Activated CD4-positive, alpha-beta T cell treated with anti-CD3 and anti-CD28 coated beads, Interleukin-2, amount 50 U/mL, for 24 hours (primary cell): Measurements from ENCODE around the gene CCDC33.

ENCODE experiments used
- DNase-seq, 2 donors: peaks; one replicate each; pipeline ENCODE4 v3.0.0-alpha.2; 2020; ENCODE audit warnings: low read depth in 1 of 2, low spot score in 1 of 2

Gene CCDC33

DNA sequence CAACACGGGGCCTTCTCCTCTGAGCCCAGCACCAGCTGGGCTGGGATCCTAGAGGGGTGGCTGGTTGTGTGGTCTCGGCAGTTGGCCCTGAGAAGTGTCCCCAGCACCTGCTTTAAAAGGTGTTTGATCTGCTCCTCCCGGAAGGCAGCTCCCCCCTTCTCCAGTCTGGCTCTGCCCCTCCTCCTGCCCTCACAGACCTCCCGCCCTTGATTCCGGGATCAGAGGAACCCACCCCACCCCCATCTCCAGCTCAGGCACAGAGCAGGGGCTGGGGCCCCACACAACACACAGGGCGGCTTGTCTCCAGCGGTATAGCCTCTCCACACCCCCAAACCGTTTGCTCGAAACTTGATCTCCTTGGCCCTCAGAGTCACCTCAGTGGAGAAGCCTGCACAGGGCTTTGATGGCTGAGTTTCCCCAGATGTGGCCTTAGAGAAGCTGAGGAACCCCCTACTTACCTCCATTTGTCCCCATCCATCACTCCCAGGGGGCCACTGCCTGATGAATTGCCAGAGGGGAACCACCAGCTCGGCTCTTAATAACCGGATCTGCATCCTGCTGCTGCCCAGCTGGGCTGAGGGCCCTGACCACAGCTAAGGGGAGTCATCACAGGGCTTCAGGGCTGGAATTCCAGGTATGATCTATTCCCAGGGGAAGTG, 27.1 kb upstream of the CCDC33 start:
- no peak for DNase-seq

DNA sequence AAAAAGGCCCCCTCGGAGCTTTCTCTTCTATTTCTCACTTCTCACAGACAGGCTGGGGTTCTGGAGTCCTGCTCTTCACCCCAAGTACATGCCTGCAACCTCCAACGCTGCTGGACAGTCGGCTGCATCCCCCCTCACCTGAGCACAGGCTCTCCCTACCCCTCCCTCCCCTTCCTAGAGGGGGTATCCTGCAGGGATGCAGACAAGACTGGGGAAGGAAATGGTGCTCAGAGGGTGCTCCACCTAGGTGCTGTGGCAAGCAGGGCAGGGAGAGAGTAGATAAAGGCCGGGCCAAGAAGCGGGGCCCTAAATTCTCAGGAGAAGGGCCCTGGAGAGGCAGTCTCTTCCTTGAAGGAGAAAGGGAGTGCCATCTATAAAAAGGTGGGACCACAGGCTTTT, 26.6 kb upstream of the CCDC33 start:
- DNase-seq = no peak

DNA sequence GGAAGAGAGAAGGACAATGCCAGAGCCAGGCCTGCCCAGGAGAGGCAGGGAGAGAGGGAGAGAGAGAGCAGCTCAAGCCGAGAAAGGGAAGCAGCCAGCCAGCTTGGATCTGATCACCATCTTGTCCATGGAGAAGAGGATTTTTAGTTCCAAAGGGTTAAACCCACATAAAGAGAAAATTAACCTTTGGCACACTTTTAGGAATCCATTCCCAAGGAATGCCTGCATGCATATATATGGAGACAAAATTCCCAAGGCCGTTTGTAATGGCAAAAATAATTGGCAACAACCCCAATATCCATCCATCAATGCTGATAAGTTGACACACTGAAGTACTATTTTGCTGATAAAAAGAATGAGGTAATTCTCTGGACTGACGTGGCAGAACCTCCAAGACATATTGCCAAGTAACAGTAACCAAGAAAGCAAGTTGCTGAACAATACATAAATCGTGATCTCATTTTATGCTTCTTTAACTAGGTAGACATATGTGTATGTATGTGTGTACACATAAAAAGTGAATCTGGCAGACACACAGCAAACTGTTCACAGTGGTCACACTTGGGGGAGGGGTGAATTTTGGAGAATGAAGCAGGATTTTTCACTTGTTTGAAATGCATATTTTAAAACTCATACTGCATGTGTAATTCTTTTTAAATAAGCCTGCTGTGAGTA, 26.0 kb upstream of the CCDC33 start:
- DNase-seq = no peak

DNA sequence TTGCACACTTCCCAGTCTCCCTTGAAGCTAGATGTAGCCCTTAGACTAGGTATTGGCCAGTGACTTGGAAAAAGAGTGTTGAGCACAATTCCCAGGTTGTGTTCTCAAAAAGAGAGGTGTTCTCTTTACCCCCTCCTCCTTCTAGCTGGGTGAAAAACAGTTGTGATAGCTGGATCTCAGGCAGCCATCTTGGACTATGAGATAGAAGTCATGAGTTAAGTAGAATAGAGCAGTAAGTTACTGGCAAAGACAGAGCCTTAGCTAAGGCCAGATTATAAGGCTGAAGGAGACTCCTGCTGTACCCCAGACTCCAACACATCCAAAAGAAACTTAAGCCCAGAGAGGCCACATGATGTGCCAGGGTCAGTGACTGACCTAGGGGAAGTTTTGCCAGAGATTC, 25.4 kb upstream of the CCDC33 start:
- no peak for DNase-seq

DNA sequence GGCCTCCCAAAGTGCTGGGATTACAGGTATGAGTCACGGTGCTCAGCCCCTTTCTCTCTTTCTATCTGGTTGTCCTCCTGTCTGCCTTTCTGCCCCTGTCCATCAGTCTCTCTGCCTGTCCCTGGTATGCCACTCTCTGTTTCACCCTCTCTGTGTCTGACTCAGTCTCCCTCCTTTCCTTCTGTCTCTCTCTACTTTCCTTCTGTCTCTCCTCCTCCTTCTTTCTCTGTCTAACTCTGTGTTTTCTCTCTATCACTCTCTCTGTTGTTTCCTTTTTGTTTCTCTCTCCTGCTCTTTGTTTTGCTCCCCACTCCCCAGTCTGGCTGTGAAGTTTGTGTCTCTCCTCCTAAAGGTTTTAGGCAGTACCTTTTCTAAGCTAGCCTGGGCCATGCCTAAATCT, 24.5 kb upstream of the CCDC33 start:
- no peak for DNase-seq

DNA sequence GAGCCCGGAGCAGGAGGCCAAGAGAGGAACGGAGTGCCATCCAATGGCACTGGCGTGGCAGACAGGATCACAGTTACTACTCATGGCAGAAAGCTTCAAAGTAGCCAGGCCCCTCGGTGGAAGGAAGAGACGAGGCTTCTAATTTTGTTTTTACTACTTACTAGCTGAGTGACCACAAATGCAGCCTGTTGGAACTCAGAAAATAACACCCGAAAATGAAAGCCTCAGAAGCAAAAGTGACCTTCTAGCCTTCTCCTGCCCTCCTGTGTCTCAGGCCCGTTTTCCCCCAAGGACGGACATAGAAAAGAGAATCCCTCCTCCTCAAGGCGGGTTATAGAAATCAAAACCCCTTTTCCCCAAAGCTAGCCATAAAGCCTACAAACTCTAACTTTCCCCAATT, 23.6 kb upstream of the CCDC33 start:
- DNase-seq = no peak

DNA sequence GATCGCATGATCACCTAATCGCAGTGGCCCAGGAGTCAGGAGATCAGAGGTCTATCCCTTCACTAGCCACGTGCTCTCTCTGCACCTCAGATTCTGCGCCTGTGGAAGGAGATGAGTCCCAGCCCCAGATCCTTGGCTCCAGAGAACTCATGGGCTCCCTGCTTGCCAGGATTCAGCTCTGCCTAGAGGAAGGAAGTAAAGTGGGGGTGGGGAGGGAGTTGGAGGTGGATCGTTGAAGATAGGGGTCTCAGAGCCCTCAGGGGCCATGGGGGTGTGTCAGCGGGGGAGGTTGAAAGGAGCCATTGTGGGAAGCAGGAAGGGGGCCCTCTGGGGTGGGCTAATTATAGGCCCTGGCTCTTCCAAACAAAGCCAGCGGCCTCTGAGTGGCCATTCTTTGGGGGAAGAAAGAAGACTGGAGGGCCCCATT, 22.3 kb upstream of the CCDC33 start:
- no peak for DNase-seq

DNA sequence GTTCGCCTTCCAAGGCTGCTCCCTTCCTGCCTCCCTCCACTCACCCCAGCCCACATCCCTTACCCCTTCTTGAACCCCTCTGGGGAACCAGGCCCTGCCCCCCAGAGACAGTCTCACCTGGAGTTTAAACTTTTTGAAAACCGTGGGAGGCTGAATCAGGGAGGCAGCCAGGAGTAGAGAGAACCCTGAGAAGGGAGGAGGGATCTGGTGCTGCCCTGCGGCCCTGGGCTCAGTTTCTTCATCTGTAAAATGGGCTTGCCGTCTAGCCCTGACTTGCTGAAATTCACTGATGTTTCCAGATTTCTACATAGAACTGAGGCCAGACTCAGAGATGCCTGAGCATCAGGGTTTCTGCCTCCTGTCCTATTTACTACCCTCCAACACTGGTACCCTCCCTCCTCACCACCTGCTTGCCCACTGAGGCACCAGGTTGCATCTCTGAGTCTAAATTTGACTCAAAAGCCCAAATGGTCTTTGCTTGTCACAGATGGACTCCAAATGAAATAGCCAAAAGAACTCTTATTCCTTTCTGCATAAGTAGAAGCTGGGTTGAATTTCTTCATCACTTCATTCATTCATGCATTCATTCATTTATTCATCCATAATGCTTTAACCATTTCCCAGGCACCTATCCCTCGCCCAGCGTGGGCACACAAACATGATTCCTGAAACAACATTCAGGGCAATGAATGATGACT, 21.7 kb upstream of the CCDC33 start:
- no peak for DNase-seq

DNA sequence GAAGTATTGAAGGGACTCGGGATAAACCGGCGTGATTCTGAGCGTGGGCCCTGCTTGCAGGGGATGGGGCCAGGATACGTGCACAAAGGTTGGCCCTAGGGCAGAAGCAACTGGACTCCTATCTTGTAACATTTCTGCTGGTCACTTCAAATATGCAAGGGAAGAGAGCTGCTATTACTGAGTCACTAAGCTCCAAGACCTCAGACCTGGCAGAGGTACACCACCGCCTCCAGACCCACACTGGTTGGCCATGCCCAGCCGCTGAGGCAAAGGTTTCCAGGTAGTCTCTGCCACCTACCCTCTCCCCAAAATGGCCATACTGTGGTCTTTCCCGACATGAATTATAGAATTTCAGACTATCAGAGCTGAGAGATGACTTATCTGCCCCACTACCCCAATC, 20.2 kb upstream of the CCDC33 start:
- no peak for DNase-seq

DNA sequence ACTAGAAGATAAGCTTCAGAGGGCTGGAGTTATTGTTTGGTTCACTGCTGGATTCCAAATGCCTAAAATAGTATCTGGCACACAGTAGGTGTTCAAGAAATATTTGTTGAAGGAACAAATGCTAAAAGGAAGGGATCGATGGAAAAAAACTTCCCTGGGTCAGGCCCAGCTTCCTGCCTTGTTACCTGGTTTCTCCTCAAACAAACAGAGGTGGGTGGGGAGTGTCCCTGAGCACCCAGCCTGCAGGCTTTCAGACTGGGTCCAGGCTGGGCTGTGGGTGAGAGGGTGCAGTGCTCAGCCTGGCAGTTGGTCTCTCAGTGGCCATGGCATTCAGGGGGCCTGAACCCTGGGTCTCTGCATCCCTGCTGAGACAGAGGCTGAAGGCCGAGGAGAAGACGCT, 19.2 kb upstream of the CCDC33 start:
- no peak for DNase-seq

DNA sequence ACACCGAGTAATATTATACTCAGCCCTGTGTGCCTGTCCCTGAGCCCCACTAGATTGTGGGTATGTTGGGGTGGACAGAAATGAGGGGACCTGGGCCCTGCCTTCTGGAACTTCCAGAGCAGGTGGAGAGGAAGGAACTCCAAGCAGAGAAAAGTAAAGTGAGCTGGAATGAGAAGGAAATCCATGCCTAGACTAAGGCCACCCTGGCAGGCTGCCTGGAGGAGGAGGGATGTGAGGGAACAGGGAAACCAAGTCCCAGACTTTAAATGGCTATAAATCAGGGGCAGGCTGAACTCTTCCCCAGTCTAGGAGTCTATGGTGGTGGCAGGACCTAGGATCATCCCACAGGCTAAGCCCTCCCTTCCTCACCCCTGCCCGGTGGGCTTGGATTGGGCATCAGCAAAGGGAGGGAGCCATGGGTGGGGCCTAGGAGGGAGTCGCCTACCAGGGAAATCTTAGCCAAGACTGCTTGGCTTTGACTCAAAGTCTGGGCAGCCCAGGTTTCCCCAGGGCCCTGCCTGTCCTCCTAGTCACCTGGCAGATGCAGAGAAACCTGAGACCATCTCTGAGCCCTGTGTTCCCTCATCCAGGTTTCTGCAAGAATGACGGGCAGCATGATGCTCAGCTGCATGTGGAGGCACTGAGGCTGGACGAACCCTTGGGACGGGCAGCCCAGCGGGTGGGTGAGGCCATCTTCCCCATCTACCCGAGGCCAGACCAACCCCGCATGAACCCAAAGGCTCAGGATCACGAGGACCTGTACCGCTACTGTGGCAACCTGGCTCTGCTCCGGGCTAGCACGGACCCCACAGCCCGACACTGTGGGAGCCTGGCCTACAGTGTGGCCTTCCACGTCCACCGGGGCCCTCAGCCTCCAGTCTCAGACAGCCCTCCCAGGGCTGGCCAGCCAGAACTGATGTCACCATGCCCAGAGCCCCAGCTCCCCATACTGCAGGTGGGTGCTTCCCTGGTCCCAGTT, 17.9 kb upstream of the CCDC33 start:
- no peak for DNase-seq

DNA sequence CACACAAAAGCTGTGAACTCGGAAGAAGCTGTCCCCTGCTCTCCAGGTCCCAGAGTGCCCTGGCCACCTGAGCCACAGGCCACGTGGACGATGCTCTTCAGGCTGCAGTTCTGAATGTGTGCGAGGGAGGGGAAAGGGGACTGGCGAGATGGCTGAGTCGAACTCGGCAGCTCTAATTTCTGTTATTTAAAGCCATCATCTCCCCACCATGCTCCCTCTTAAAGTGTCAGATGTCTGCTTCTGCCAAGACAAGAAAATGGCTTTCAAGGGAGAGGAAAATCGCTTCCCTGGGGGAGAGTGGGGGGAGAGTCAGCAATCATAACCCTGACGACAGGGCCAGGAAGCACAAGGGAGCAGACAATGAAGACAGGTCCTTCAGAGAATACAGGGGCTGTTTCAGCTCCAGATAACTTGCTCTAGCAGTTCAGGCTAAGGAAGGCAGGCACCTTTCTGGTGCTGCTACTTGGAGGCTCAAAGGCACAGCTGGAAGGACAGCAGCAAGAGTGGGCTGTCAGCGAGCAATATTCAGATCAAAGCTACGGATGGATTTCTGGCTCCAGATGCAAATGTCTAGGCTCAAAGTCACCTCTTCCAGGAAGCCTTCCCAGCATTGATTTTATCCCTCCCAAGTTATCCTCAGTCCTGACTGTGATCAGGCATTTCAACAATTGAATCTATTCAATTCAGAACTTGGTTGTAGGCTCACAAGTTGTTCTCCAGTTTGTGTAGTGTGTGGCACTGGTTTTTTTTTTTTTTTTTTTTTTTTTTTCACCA, 15.5 kb upstream of the CCDC33 start:
- no peak for DNase-seq

DNA sequence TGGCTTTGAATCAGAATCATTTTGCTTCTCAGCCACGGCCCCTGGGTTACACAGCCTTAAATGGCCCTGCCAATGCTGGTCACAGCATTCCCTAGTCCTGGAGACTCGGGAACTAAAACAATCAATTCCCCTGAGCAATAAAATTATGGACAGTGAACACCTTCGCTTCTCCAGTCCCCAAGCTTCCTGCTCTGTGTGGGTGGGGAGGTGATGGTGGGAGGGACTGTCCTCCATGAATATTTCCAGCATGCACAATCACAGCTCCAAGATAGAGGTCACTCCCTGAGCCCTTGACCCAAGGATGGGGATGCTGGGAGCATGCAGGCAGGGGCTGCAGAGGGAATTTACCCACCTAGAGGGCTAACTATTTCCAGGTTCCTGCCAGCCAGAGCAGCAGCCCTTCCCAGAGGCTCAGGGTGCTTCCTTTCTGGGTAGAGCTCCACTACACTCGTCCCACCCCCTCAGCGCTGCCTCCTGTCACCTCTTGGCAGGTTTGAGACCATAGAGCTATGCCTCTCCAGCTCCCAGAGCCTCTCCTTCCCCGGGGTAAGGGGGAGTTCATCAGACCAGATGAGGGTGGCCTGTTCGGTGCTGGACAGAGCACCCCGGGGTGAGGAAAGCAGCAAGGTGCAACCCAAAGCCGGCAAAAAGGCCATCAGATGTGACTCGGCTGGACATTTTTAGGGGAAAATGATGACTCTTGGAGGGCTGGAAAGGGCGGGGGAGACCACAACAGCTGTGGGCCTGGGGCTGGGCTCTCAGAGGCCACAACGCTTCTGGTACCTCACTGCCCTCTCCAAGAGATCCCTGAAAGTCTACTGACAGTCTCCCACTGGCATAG, 14.5 kb upstream of the CCDC33 start:
- no peak for DNase-seq

DNA sequence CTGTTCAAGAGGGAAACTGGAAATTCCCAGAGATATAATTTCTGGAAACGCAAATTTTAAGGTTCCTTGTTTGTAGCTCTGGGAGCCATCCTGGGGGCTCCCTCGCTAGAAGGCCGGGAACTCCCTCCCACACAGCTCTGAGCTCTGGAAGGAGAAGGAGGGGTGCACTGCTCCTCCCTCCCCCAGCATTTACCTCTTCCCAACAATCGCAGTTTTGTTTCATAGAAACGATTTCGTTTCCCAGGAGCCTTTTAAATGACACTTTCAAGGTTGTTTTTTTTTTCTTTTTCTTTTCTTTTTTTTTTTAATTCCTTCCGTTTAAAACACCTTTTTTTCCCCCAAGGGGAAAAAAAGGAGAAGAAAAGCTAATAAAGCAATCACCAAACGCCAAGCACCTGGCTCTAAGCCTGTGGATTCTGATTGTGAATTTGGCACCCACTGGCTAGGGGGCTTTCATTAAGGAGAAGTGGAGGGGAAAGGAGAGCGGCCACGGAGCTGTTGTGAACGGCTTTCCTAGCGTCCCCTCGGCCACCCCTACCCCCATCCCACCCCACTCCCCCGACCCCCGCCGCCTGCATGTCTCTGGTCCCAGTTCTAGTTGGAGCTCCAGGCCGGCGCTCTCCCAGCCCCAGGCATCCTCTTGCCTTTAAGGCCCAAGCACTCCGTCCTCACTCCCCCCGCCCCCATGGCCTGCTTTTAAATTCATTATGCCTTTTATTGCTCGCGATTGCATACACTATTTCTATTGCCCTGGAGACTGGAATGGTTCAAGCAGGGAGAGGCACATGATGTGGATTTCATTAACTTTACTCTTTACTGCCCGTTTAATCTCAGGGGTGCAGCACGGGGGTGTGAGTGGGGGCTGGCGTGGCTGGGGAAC, 13.6 kb upstream of the CCDC33 start:
- DNase-seq = no peak

DNA sequence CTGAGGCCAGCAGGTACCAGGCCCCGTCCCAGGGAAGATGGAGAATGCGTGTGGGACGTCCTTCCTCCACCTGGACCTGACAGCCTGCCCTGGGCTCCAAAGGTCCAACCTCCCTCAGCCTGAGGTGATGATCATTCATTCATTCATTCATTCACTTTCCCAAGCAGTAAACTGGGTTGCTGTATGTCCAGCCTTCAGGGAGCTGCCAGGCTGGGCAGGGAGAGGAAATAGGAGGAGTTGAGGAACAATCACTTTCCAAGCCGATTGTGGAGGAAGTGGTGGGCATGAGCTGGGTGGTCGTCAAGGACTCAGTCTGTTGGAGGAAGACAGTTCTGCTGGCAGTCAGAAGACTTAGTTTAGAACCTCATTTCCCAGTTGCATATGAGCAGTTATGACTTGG, 10.2 kb upstream of the CCDC33 start:
- no peak for DNase-seq

DNA sequence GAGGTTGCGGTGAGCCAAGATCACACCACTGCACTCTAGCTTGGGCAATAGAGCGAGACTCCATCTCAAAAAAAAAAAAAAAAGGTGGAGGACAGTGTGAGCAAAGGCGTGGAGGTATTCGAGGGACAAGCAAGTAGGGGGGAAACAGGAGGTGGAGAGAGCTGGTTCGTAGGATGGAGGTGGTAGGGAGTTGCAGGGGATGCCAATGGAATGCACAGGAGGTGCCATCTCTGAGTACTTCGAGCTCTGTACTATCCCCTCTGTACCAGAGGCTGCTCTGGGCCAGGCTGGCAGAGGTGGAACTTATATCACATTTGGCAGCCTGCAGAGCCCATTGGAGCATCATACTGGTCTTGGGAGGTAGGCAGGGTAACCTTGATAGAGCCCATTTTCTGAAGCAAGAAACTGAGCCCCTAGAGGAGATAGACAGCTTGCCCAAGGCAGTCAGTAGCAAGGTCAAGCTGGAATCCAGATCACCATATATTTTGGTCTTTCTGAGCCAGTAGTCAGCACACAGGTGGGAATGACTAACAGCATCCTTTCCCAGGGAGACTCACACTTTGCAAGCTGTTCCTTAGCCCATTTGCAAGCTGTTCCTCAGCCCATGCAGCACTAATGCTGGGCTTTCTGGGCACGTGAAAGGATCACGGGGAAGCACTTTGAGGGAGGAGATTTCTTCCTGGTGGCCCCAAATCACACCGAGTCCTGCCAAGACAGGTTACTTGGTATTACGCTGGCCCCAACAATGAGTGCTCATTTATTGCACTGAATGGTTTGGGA, 9.2 kb upstream of the CCDC33 start:
- DNase-seq = no peak

DNA sequence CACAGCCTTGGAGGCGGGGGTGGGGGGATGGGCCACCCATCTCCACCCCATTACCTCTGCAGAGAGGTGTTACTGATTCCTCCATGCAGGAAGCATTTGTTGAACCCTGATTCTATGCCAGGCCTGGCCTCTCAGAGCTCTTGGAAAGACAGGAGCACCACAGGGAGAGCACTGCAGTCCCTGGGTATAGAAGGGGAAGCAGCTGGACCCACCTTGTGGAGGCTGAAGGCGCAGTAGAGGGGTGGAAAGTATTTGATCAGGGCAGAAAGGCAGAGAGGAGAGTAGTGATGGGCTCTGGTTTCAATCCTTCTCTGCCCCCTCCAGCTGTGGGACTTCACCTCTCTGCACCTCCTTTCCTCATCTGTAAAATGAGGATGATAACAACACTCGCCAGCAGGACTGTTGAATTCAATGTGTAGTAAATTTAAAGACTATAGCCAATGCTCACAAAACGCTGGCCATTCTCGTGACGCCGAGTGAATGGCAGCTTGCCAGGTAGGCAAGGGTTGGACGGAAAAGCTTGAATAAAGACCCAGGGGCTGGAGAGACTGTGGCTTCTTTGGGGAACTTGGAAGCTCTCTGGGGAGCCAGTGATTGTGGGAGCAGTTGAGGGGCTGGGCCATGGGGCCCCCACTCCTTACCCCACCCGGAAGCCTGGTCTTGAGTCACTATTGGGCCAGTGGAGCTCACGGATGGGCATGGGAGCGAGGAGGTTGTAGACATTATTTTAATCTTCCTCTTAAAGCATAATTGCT, 8.0 kb upstream of the CCDC33 start:
- no peak for DNase-seq
